Measurements from ENCODE around the gene KCND3.

The KCND3 gene

GRCh38 chr1:111927652-111928051 is 61.8 kb downstream of the KCND3 start:
- Histone ChIP-seq H3K27ac (no peak overlapping the region), H3K36me3 (no peaks in the 10 kb centered on the region), H3K27me3 (no peaks in the 10 kb centered on the region), H3K9me3 (no peaks in the 10 kb centered on the region), H3K4me3 (ENCODE audit: low read depth in 1 of 2, low read length in 1 of 2) (no peak overlapping the region), H3K4me1 (ENCODE audit: control insufficient read depth in 1 of 2, insufficient read depth in 1 of 2, low read depth in 1 of 2, low read length in 1 of 2) (no peaks in the 10 kb centered on the region)
- TF ChIP-seq, protein P1, sequence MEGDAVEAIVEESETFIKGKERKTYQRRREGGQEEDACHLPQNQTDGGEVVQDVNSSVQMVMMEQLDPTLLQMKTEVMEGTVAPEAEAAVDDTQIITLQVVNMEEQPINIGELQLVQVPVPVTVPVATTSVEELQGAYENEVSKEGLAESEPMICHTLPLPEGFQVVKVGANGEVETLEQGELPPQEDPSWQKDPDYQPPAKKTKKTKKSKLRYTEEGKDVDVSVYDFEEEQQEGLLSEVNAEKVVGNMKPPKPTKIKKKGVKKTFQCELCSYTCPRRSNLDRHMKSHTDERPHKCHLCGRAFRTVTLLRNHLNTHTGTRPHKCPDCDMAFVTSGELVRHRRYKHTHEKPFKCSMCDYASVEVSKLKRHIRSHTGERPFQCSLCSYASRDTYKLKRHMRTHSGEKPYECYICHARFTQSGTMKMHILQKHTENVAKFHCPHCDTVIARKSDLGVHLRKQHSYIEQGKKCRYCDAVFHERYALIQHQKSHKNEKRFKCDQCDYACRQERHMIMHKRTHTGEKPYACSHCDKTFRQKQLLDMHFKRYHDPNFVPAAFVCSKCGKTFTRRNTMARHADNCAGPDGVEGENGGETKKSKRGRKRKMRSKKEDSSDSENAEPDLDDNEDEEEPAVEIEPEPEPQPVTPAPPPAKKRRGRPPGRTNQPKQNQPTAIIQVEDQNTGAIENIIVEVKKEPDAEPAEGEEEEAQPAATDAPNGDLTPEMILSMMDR (IDR thresholded peaks at IDR 0.05), result no peak

DNA sequence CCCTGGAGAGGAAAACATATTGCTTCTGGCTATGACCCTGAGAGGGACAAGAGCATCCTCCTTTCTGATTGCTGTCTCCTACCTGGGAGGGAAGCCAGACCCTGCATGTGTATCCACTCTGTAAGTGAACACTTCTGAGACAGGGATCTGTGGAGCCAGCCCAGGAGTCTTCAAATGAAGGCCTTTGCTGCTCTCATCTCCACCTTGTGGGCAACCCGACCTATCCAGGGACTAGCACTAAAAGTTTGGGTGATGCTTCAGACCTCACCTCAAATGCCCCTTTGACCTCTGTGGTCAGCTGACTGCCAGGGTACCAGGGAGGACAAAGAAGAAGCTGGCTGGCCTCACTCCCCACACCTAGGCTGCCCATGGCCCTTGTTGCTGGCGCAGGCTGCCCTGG is 64.7 kb downstream of the KCND3 start:
- Histone ChIP-seq H3K4me1 (ENCODE audit: control insufficient read depth in 1 of 2, insufficient read depth in 1 of 2, low read depth in 1 of 2, low read length in 1 of 2) (no peaks in the 10 kb centered on the region), H3K9me3 (no peaks in the 10 kb centered on the region), H3K27ac (no peak overlapping the region), H3K4me3 (ENCODE audit: low read depth in 1 of 2, low read length in 1 of 2) (no peak overlapping the region), H3K36me3 (no peaks in the 10 kb centered on the region), H3K27me3 (peaks cover 15% of the 10 kb centered on the region)
- TF ChIP-seq, protein P1 (IDR thresholded peaks at IDR 0.05), result no peak

GRCh38 chr1:111923766-111924165 is 65.7 kb downstream of the KCND3 start:
- Histone ChIP-seq H3K36me3 (no peaks in the 10 kb centered on the region), H3K4me3 (ENCODE audit: low read depth in 1 of 2, low read length in 1 of 2) (no peak overlapping the region), H3K27me3 (peaks cover 15% of the 10 kb centered on the region), H3K27ac (no peak overlapping the region), H3K9me3 (no peaks in the 10 kb centered on the region), H3K4me1 (ENCODE audit: control insufficient read depth in 1 of 2, insufficient read depth in 1 of 2, low read depth in 1 of 2, low read length in 1 of 2) (no peaks in the 10 kb centered on the region)
- TF ChIP-seq, protein P1 (IDR thresholded peaks at IDR 0.05), result no peak

DNA sequence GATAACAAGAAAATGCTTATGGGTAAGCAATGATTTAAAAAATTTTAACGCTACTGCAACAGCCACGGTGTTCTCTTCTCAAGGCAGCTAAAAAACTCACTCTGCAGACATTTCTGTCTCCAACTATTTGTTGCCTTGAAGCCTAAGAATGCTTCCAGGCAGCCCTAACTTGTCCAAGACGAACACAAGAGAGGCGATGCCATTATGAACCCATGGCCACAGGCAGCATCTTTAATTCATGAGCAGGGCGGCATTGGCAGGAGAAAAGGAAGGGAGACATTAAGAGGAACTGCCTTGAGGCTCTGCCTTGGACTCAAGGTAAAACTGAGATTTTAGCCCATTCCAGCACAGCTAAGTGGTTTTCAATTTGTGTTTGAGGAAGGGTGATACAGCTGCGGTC is 67.5 kb downstream of the KCND3 start:
- H3K27ac ChIP-seq, result no peak overlapping the region
- no peaks in the 10 kb centered on the region for H3K36me3 ChIP-seq
- no peaks in the 10 kb centered on the region for H3K9me3 ChIP-seq
- TF ChIP-seq, protein P1 (IDR thresholded peaks at IDR 0.05), result no peak
- H3K4me1 ChIP-seq (ENCODE audit: control insufficient read depth in 1 of 2, insufficient read depth in 1 of 2, low read depth in 1 of 2, low read length in 1 of 2), result no peaks in the 10 kb centered on the region
- H3K4me3 ChIP-seq (ENCODE audit: low read depth in 1 of 2, low read length in 1 of 2), result no peak overlapping the region
- H3K27me3 ChIP-seq, result peaks cover 15% of the 10 kb centered on the region

- Histone ChIP-seq H3K27ac (no peak overlapping the region), H3K36me3 (no peaks in the 10 kb centered on the region), H3K4me1 (ENCODE audit: control insufficient read depth in 1 of 2, insufficient read depth in 1 of 2, low read depth in 1 of 2, low read length in 1 of 2) (no peaks in the 10 kb centered on the region), H3K27me3 (peaks cover 15% of the 10 kb centered on the region), H3K9me3 (no peaks in the 10 kb centered on the region), H3K4me3 (ENCODE audit: low read depth in 1 of 2, low read length in 1 of 2) (no peak overlapping the region)
- TF ChIP-seq, protein P1 (IDR thresholded peaks at IDR 0.05), result no peak
These were observed 69.0 kb downstream of the KCND3 start for GRCh38 chr1:111920221-111921024.

Data from neutrophil (primary cell).